Measurements from ENCODE around the gene P2RY8.

The P2RY8 gene

DNA sequence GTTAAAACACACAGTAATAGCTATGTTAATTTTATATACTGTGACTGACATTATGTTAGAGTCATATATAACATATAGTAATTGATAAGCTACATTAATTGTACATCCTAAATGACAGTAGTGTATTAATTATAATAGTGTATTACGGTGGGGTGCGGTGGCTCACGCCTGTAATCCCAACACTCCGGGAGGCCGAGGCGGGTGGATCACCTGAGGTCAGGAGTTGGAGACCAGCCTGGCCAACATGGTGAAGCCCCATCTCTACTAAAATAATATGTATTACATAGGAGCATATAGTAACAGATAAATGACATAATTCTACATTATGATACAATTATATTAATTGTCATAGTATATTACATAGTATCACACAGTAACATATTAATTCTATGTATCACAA lies 96.5 kb downstream of the P2RY8 start (continued):
- TF ChIP-seq GLI2 (tag by site-specific recombination; IDR thresholded peaks at IDR 0.05; ENCODE audit: borderline replicate concordance, low read depth) (no peak), KLF8 (tag by site-specific recombination; IDR thresholded peaks at IDR 0.05) (no peak), ZNF433 (tag by site-specific recombination; IDR thresholded peaks at IDR 0.05; ENCODE audit: low read depth) (no peak), ZNF112 (tag by site-specific recombination; IDR thresholded peaks at IDR 0.05) (no peak), ZNF248 (tag by site-specific recombination; IDR thresholded peaks at IDR 0.05) (no peak), HOXD13 (CRISPR knock-in tag; IDR thresholded peaks at IDR 0.05; ENCODE audit: borderline replicate concordance) (no peak), ZNF391 (tag by site-specific recombination; IDR thresholded peaks at IDR 0.05; ENCODE audit: borderline replicate concordance, low read depth) (no peak), REPIN1 (tag by site-specific recombination; IDR thresholded peaks at IDR 0.05; ENCODE audit: low read depth) (no peak)
- TF ChIP-seq, protein P1, sequence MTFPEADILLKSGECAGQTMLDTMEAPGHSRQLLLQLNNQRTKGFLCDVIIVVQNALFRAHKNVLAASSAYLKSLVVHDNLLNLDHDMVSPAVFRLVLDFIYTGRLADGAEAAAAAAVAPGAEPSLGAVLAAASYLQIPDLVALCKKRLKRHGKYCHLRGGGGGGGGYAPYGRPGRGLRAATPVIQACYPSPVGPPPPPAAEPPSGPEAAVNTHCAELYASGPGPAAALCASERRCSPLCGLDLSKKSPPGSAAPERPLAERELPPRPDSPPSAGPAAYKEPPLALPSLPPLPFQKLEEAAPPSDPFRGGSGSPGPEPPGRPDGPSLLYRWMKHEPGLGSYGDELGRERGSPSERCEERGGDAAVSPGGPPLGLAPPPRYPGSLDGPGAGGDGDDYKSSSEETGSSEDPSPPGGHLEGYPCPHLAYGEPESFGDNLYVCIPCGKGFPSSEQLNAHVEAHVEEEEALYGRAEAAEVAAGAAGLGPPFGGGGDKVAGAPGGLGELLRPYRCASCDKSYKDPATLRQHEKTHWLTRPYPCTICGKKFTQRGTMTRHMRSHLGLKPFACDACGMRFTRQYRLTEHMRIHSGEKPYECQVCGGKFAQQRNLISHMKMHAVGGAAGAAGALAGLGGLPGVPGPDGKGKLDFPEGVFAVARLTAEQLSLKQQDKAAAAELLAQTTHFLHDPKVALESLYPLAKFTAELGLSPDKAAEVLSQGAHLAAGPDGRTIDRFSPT (tag by site-specific recombination; IDR thresholded peaks at IDR 0.05): no peak

DNA sequence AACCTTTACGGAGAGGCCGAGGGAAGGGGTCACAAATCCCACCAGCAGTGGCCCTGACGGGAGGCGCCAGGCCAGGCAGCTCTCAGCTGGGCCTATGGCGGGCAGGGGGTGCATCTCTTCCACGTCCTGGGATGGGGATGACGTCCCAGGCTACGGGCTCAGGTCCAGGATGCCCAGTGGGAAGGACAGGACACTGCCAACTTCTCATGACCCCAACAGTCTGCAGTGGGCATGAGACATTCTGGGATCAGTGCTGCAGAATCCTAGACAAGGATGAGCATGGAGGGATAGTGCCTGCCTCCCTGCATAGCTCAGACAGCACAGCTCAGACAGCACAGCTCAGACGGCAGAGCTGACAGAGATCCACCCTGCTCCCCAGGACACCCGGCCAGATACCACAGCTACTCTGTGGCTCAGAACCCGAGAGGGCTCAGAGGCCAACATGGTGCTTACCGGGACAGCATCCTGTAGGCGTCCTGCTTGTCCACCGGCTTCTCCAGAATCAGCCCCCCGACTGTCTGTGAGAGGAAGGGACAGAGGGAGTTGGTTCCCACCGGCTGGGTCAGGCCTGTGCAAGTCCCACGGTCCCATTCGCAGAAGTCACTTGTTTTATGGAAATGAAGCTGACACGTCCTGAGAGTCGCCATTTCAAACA lies 101.6 kb downstream of the P2RY8 start:
- POLR2A ChIA-PET: no interaction called here
- Histone ChIP-seq H3K4me1 (ENCODE audit: control insufficient read depth, insufficient read depth, low read length) (no peaks in the 10 kb centered on the region), H3K36me3 (ENCODE audit: control insufficient read depth in 2 of 2, insufficient read depth in 1 of 2, low read length in 2 of 2) (peaks cover 0 to 41% of the 10 kb centered on the region in 2 experiments; a peak in 2 of 3 replicates), H3K4me3 (ENCODE audit: low read depth, low read length) (no peak overlapping the region), H3K9me3 (ENCODE audit: control insufficient read depth, insufficient read depth, low read depth, low read length) (no peaks in the 10 kb centered on the region), H3K27ac (ENCODE audit: extremely low read depth, low read depth, low read length) (no peak overlapping the region)
- TF ChIP-seq FEZF1 (tag by site-specific recombination; IDR thresholded peaks at IDR 0.05) (no peak), ZNF202 (tag by site-specific recombination; IDR thresholded peaks at IDR 0.05; ENCODE audit: borderline replicate concordance) (no peak), ZNF211 (tag by site-specific recombination; IDR thresholded peaks at IDR 0.05; ENCODE audit: low read depth) (no peak), ZNF404 (tag by site-specific recombination; IDR thresholded peaks at IDR 0.05) (no peak), KLF7 (tag by site-specific recombination; IDR thresholded peaks at IDR 0.05; ENCODE audit: borderline replicate concordance) (no peak), YY1 (tag by site-specific recombination; IDR thresholded peaks at IDR 0.05) (no peak), ZBTB49 (tag by site-specific recombination; IDR thresholded peaks at IDR 0.05; ENCODE audit: low read depth) (no peak), SALL2 (tag by site-specific recombination; IDR thresholded peaks at IDR 0.05; ENCODE audit: borderline replicate concordance) (no peak), ZNF157 (tag by site-specific recombination; IDR thresholded peaks at IDR 0.05) (no peak), ZNF660 (tag by site-specific recombination; IDR thresholded peaks at IDR 0.05) (no peak)
- TF ChIP-seq, protein P1 (tag by site-specific recombination; IDR thresholded peaks at IDR 0.05): no peak
- CTCF ChIA-PET: no interaction called here

Data from HEK293 (cell line).